C1 segment of cervical spinal cord (tissue), 14 donors: ENCODE measurements around the gene GLT8D2.
A peak's percentile ranks its signal among the peaks of the same experiment; 100 is the strongest.

ENCODE experiments used
- DNase-seq, 14 donors: peaks; one replicate each; lab custom pipeline; 2025; lab: John Stamatoyannopoulos, UW

Gene GLT8D2

GRCh38 chr12:104049903-104050356 is at the start of gene GLT8D2:
TSS of gene GLT8D2 (minus strand) at chr12:104050187. CDS start at chr12:104019648, 30,539 bp downstream.
- DNase-seq = peak in 2 of 14 donors; percentile 8 to 10

GRCh38 chr12:104097954-104098353 is 48.0 kb upstream of the GLT8D2 start:
- DNase-seq = no peak

GRCh38 chr12:104095289-104095688 is 45.3 kb upstream of the GLT8D2 start:
- no peak for DNase-seq

DNA sequence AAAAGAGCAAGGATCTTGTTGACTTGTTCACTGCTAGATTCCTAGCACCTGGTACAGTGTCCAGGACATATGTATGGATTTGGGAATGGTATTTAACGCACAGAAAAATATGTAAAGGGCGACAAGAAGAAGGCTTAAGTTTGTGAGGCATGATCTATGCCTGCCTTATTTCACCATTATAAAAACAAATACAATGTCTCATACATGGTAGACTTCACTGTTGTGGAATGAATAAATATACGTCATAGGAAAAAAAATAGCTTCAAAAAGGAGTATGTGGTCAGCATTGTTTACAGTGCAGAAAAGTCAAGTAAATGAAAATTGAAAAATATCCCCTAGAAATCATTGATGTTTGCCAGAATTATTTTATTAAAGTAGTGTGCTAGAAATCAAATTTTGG is 44.3 kb upstream of the GLT8D2 start:
- no peak for DNase-seq

DNA sequence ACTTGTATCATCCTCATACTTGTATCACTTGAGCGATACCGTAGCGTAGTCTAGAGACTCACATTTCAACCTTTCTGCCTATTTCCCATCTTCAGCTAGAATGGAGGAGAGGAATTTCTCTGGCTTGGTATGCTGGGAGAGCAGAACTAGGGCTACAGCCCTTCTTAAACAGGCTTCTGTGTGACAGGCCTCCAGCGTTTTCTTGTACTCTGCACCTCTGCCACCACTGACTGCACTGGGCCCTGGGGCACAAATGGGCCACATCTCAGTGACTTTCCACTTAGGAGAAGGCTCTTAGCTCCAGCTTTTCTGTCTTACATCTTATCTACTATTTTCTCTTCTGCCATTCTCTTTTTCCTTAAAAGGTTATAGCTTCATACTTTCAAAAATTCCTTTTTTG is 41.1 kb upstream of the GLT8D2 start:
- no peak for DNase-seq

DNA sequence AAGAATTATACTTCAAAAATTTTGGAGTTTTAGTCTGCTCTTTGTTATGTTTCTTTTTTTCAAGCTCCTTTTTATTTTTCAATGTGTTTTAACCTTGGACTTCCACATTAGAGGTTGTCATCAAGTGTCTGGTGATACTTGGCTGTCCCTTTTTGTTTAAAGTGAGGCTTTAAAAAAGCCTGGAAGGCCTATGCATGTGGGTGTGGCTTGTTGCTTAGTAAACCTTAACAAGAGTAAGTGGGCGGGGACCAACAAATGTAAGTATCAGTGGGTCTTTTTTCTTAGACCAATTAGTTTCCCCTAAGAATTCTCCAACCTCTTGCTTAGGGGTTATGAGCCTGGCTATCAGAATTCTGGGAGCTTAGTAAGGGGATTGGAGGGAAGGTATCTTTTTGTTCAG is 40.7 kb upstream of the GLT8D2 start:
- no peak for DNase-seq

GRCh38 chr12:104083769-104084475 is 33.9 kb upstream of the GLT8D2 start:
- DNase-seq = no peak

GRCh38 chr12:104080764-104081163 is 30.8 kb upstream of the GLT8D2 start:
- no peak for DNase-seq

DNA sequence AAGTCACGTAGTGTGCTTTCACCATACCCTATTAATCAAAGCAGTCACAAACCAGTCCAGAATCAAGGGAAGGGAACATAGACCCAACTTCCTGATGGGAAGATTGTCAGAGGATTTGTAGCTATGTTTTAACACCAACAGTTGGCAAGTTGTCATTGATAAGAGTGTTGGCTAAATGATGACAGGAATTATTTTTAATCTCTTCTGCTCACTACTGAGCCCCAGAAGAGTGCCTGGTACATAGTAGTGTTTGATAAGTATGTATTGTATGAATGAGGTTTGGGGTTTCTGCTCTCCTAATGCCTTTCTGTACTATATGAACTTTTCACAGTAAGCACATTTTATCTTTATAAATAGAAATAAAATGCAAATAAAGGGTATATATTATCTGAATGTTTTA is 29.0 kb upstream of the GLT8D2 start:
- no peak for DNase-seq

DNA sequence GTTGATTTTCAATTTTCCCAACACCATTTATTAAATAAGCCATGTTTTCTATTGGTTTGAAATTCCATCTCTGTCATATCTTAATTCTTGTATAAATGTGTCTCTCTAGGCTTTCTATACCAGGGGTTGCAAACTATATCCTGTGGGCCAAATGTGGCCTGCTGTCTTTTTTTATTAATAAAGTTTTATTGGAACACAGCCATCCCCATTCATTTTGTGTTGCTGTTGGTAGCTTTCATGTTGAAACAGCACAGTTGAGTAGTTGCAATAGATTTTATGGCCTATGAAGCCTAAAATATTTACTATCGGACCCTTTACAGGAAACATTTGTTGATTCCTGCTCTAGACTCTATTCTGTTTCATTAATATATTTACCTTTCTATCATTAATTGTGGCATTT is 23.7 kb upstream of the GLT8D2 start:
- no peak for DNase-seq

DNA sequence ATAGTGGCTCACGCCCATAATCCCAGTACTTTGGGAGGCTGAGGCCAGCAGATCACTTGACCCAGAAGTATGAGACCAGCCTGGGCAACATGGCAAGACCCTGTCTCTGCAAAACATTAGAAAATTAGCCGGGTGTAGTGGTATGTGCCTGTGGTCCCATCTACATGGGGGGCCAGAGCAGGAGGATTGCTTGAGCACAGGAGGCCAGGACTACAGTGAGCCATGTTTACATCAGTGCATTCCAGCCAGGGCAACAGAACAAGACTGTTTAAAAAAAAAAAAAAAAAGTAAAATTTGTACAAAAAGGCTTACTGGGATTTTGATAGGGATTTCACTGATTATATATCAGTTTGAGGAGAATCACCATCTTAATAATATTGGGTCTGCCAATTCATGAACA is 22.1 kb upstream of the GLT8D2 start:
- DNase-seq = no peak

DNA sequence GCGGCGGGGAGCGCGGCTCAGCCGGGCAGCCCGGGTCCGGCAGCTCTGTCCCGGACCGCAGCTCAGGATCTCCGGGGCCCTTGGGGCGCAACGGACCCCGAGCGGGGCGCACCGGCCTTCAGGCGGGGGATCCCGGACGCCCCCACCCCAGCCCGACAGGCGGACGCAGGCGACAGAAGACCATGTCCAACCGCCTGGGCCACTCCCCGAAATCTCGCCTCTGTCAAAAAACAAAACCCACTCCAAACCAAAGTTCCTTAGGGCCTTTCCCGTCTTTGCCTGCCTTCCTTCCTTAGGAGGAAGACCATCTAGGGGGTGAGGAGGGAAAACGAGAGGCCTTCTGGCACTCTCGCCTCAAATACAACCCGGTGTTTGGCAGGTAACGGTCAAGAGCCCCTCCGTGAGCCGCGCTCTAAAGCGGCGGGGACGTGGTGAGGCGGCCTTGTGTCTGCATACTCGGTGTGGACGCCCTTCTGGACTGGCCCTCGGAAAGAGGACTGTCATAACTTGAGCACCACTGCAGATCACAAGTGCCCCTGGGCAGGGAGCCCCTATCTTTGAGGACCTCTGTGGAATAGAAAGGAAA is 14.9 kb upstream of the GLT8D2 start:
- DNase-seq = peak in 5 of 14 donors; percentile 46 to 55 (median 52)

DNA sequence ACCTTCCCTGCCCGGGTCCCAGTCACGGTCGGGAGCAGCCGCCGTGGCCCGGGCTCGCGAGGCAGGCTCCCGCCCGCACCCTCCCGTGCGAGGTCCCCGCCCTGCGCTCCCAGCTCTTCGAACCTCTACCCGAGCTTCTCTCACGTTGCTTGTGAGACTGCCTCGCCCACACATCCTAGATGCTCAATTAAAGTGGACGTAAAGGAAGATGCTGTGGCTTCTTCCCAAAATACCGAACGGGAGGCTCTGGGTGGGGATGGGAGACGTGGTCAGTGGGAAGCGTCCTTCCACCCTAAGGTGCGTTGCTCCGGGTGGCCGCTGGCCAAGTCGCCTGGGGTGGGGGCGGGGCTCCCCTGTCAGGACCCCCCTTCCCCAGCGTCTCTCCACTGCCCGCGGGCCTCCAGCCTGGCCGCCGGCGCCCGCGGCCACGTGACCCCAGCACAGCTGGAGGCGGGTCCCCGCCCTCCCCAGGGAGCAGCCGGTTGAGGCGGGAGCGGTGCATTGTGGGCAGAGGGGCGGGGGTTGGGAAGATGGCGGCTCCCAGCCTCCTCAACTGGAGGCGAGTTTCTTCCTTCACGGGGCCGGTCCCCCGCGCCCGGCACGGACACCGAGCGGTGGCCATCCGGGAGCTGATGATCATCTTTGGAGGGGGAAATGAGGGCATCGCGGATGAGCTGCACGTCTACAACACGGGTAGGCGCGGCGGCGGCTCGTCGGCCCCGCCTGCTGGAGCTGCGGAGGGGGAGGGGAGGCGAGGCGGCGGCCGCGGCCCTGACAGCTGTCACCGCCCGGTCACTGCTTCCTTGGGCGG is 14.2 kb upstream of the GLT8D2 start, which contains the start of gene HCFC2:
HCFC2 (plus strand) TSS at position 501 of the 811 bp plus-strand sequence; CDS start at position 531, 30 bp downstream.
- peak; percentile 40 to 95 (median 84) for DNase-seq

- peak in 3 of 14 donors; percentile 34 to 63 (median 50) for DNase-seq
These were observed 13.7 kb upstream of the GLT8D2 start for GRCh38 chr12:104063712-104064030.

- DNase-seq = no peak
These were observed 10.8 kb upstream of the GLT8D2 start for GRCh38 chr12:104060791-104061190.

GRCh38 chr12:104059963-104060362 is 10.0 kb upstream of the GLT8D2 start:
- DNase-seq = no peak

- no peak for DNase-seq
These were observed 8.8 kb upstream of the GLT8D2 start for GRCh38 chr12:104058802-104059201.

DNA sequence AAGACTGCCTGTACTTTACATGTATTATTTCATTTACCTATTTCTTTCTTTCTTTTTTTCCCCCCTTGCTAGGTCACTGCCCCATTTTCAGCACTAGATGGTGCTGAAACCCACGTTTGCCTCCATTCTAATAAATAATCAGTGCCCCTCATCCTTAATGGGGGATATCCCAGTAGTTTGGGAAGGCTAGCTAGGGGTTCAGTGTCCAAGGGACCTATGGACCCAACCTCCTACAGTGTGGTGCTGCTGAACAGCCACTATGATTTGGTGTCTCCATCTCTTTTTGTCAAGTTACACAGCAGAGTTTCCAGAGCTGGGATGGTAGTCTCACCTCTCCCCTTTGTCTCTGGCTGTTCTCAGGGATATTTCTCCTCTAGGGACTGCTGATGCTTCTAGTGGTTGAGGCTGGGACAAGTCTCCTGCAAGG is 7.8 kb upstream of the GLT8D2 start:
- DNase-seq = no peak

- DNase-seq = no peak
These were observed 6.5 kb upstream of the GLT8D2 start for GRCh38 chr12:104056419-104056972.

DNA sequence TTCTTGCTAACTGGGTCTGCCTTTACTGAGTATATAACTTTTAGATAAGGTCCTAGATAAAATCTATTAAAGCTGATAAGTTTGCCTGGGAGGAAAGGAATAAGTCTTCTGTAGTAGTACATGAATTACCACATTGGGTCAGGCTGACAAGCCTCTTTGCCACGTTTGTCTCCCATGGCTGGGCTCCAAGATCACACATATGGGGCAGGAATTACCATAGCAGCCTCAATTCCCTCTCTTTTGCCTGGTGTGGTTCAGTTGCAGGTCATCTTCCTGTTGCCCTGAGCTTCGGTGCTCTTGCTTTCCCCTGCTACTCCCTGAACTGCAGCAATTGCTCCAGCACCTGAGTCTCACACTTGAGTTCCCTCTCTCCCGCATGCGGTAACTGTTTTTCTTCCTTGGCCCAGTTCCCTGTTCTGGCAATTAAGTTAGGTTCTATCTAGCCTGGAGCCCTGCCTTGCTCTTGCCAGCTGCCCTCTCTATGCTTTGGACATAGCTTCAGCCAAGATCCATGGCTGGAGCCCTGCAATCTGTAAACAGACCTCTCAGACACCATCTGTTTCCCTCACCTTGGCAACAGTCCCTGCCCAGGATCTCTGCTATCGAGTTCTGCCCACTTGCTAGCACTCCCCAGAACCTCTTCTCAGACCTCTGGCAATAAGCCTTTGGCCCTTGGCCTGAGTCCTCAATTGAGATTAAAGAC is 5.8 kb upstream of the GLT8D2 start:
- DNase-seq = peak in 3 of 14 donors; percentile 42 to 99 (median 60)

DNA sequence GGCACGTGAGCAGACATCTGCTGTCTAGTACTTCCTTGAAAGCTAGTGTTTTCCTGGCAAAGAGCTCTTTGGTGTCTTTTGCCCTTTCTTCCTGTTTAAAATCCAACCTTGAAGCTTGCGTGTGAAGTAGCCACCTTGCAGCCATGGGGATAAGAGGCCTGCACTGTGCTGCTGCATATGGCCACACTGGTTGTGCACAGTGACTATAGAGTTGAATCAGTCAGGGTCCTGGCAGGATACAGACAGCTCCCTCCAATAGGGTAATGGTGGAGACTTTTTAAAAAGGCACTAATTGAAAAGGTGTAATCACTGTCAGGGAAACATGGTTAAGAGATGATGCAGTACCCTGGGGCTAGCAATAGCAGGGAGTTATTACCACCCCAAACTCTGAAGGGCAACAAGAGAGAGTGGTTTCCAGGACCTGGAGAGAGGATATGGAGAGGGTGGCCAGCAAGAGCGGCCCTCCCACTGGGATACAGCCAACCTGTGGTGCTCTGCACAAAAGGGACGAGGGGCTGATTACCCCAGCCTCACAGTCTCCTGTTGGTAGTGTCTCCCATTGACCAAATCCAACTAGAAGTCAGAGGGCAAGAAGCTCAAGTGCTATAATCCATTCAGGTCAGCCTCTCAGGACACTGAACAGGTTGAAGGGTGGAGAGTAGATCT is 4.8 kb upstream of the GLT8D2 start:
- no peak for DNase-seq
